Fibroblast of villous mesenchyme (primary cell): Measurements from ENCODE around the gene ZFP1. TPM values are rescaled to one million over a fixed set of nuclear protein-coding genes. Genes with fewer than 3 reads are reported as not detected.

ENCODE experiments used
- DNase-seq: peaks from one replicate; pipeline ENCODE4 v3.0.0-alpha.2; 2010; ENCODE audit warnings: low read depth
- H3K4me3 ChIP-seq: 2 replicates; pipeline ENCODE4 v1.5.1; 2011; ENCODE audit warnings: low read depth, mild to moderate bottlenecking, low read length
- CTCF ChIP-seq: IDR thresholded peaks from 2 replicates; pipeline ENCODE4 v1.5.1; 2012; ENCODE audit warnings: low read depth, mild to moderate bottlenecking, low read length; ENCODE audit not compliant: insufficient read depth
- total RNA-seq: library from RNA; depleted of rRNA; stranded (reverse); fragments of >200 nt; gene quantifications from 2 replicates; pipeline ENCODE4 v1.2.3, GENCODE V29; 2012

Gene ZFP1
- total RNA-seq, 1 donor = 24.2 TPM

DNA sequence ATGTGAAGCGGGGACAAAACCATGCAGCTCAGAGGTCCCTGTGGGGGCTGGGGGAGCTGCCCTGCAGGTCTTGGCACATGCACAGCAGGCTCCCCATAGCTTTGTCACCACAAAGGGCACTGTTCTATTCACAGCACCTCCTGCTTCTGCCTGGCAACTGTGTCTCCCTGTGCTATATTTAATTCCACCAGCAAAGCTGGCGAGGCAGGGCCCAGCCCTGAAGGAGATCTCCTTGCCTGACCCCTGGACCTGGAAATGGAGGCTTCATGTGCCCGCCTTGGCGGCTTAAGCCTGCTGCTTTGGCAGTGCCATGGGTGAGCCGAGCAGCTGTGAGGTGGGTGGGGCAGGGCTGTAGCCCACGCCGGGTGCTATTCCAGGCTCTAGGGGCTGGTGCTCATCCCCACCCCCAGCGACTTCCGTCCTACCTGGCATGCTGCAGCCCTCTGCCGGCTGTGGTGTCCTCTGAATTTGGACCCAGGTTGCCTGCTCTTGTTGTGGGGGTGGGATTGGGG is 38.5 kb upstream of the ZFP1 start:
- no peak overlapping the region for H3K4me3 ChIP-seq
- no peak for TF ChIP-seq CTCF
- DNase-seq = no peak

GRCh38 chr16:75110637-75111513 is 37.4 kb upstream of the ZFP1 start:
- DNase-seq = peak; percentile 93
- TF ChIP-seq CTCF = peak; percentile 94
- peak overlapping the region; percentile 33 for H3K4me3 ChIP-seq

GRCh38 chr16:75111514-75111940 is 36.8 kb upstream of the ZFP1 start:
- no peak for DNase-seq
- no peak for TF ChIP-seq CTCF
- no peak overlapping the region for H3K4me3 ChIP-seq

DNA sequence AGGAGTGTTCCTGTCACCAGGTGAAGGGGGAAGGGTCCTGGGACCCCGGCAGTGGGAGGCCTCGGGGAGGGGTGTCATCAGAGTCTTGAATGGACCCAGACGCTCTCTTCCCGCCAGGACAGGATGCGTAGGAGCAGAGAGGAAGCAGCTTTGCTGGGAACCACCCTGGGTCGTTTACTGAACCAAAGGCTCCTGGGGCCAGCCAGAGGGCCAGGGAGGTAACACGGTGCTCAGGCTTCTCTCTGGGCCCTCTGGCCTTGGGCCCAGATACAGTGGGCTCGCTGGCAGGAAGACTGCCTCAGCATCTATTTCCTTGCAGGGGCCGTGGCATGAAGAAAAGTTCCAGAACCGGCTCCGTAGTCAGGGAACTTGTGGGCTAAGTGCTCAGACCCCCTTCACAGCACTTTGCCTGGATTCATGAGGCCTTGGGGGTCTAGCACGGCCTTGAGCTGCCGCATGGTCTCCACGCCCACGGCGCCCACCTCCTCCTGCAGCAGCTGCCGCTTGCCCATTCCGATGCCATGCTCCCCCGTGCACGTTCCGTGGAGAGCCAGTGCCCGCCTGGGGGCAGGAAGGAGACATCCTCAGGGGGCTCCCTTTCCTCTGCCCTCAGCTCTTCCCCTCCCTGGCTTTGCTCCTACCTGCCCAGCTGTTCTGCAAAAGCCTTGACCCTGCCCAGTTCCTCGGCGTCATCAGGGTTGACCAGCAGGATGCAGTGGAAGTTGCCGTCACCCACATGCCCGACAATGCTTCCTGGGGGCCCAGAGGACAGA is 36.2 kb upstream of the ZFP1 start:
- no peak for TF ChIP-seq CTCF

GRCh38 chr16:75112734-75113491 is 35.4 kb upstream of the ZFP1 start:
- no peak for DNase-seq
- no peak for TF ChIP-seq CTCF
- H3K4me3 ChIP-seq = no peak overlapping the region

More for the DNA sequence above, 36.2 kb upstream of the ZFP1 start:
- H3K4me3 ChIP-seq = no peak overlapping the region
- no peak for DNase-seq

- TF ChIP-seq CTCF = no peak
- no peak for DNase-seq
- no peak overlapping the region for H3K4me3 ChIP-seq
Measured at GRCh38 chr16:75113541-75114121, 34.7 kb upstream of the ZFP1 start.
